Measurements from ENCODE around the gene ATF5. TPM values are rescaled to one million over a fixed set of nuclear protein-coding genes. Genes with fewer than 3 reads are reported as not detected.

The ATF5 gene
- total and polyA plus RNA-seq, 9 donors, result 4.3 to 23.5 (median 16.3) TPM

- no peaks in the 10 kb centered on the region for H3K9me3 ChIP-seq
- H3K27me3 ChIP-seq, result no peaks in the 10 kb centered on the region
- no peaks in the 10 kb centered on the region for H3K36me3 ChIP-seq
- intact Hi-C loops (cut with DNase I), result no loop called here
- H3K27ac ChIP-seq, result no peak overlapping the region
- DNase-seq, result peak in 1 of 5 donors; percentile 24
- TF ChIP-seq CTCF (IDR thresholded peaks at IDR 0.05), result no peak
- TF ChIP-seq EP300 (IDR thresholded peaks at IDR 0.05), result no peak
- TF ChIP-seq POLR2A (IDR thresholded peaks at IDR 0.05), result no peak
- no peak overlapping the region for H3K4me3 ChIP-seq
- WGBS, 3 donors, result 90 to 96% (median 92%) methylated on average over 18 of the region's 18 CpGs
- H3K4me1 ChIP-seq (ENCODE audit: insufficient read depth), result peaks cover 8% of the 10 kb centered on the region
Observed at GRCh38 chr19:49894011-49894664, 34.9 kb upstream of the ATF5 start.

GRCh38 chr19:49894879-49895565 is 34.0 kb upstream of the ATF5 start:
- no peak for DNase-seq
- Histone ChIP-seq H3K9me3 (no peaks in the 10 kb centered on the region), H3K27ac (no peak overlapping the region), H3K4me3 (no peak overlapping the region), H3K36me3 (no peaks in the 10 kb centered on the region), H3K4me1 (ENCODE audit: insufficient read depth) (peaks cover 6% of the 10 kb centered on the region), H3K27me3 (no peaks in the 10 kb centered on the region)
- TF ChIP-seq EP300 (IDR thresholded peaks at IDR 0.05) (no peak), CTCF (IDR thresholded peaks at IDR 0.05) (no peak), POLR2A (IDR thresholded peaks at IDR 0.05) (no peak)
- intact Hi-C loops (cut with DNase I), result no loop called here
- WGBS, 3 donors, result 79 to 81% (median 81%) methylated on average over 17 of the region's 17 CpGs

- H3K36me3 ChIP-seq, result no peaks in the 10 kb centered on the region
- intact Hi-C loops (cut with DNase I), result no loop called here
- peaks cover 2% of the 10 kb centered on the region for H3K4me1 ChIP-seq (ENCODE audit: insufficient read depth)
- TF ChIP-seq CTCF (IDR thresholded peaks at IDR 0.05) (no peak), EP300 (IDR thresholded peaks at IDR 0.05) (no peak), POLR2A (IDR thresholded peaks at IDR 0.05) (no peak)
- DNase-seq, result no peak
- H3K9me3 ChIP-seq, result no peaks in the 10 kb centered on the region
- WGBS, 3 donors, result 70 to 74% (median 74%) methylated on average over 17 of the region's 17 CpGs
- no peaks in the 10 kb centered on the region for H3K27me3 ChIP-seq
- H3K4me3 ChIP-seq, result no peak overlapping the region
- no peak overlapping the region for H3K27ac ChIP-seq
Observed at GRCh38 chr19:49895566-49896297, 33.3 kb upstream of the ATF5 start.

- WGBS, 3 donors, result 34 to 42% (median 40%) methylated on average over 20 of the region's 20 CpGs
- intact Hi-C loops (cut with DNase I), result no loop called here
- Histone ChIP-seq H3K27me3 (no peaks in the 10 kb centered on the region), H3K4me3 (no peak within 1 kb of the TSS), H3K36me3 (no peaks in the 10 kb centered on the region), H3K9me3 (no peaks in the 10 kb centered on the region), H3K4me1 (ENCODE audit: insufficient read depth) (peaks cover 2% of the 10 kb centered on the region), H3K27ac (no peak within 1 kb of the TSS)
- no peak for TF ChIP-seq CTCF (IDR thresholded peaks at IDR 0.05)
- no peak for TF ChIP-seq EP300 (IDR thresholded peaks at IDR 0.05)
- TF ChIP-seq POLR2A (IDR thresholded peaks at IDR 0.05), result no peak
- no peak for DNase-seq
Observed at GRCh38 chr19:49896863-49897621, 32.0 kb upstream of the ATF5 start, which contains the start of gene IL4I1. Gene IL4I1 (minus strand): TSS chr19:49896887. CDS start chr19:49896160, 727 bp downstream.

Data from ovary (tissue), 9 donors.